Peyer's patch (tissue), 4 donors: Measurements from ENCODE around the gene ARID1A. TPM values are rescaled to one million over a fixed set of nuclear protein-coding genes. Genes with fewer than 3 reads are reported as not detected.

Experiments
- DNase-seq, 3 donors: peaks; one replicate each; pipeline ENCODE4 v3.0.0-alpha.2; 2017 to 2019
- H3K27ac ChIP-seq, 4 donors: fragments of 200-600 bp; sonication (generic); one replicate each; pipeline ENCODE4 v1.5.1; 2016 to 2019
- H3K27me3 ChIP-seq, 2 donors: fragments of 200-600 bp; sonication (generic); one replicate each; pipeline ENCODE4 v1.5.1; 2019
- H3K36me3 ChIP-seq, 3 donors: fragments of 200-600 bp; sonication (generic); one replicate each; pipeline ENCODE4 v1.5.1; 2016 to 2019
- H3K4me1 ChIP-seq, 4 donors: fragments of 200-600 bp; sonication (generic); one replicate each; pipeline ENCODE4 v1.5.1; 2016 to 2019
- H3K4me3 ChIP-seq, 4 donors: fragments of 200-600 bp; sonication (generic); 1 replicate in 3 of 4; 2 replicates in 1 of 4; pipeline ENCODE4 v1.5.1; 2016 to 2019; ENCODE audit warnings: mild to moderate bottlenecking in 1 of 4
- H3K9me3 ChIP-seq, 4 donors: fragments of 200-600 bp; sonication (generic); one replicate each; pipeline ENCODE4 v1.5.1; 2016 to 2019; ENCODE audit warnings: mild to moderate bottlenecking in 1 of 4
- CTCF ChIP-seq, 6 experiments: fragments of 450-650 bp in 4 of 6; fragments of 200-600 bp in 2 of 6; sonication (generic) in 1 of 6; IDR thresholded peaks; one replicate each; pipeline ENCODE4 v1.5.1; 2017 to 2019; ENCODE audit warnings: antibody characterized with exemption in 6 of 6, mild to moderate bottlenecking in 3 of 6, moderate library complexity in 1 of 6
- POLR2A ChIP-seq, 2 donors: fragments of 450-650 bp; IDR thresholded peaks; one replicate each; pipeline ENCODE4 v1.5.1; 2017; ENCODE audit warnings: antibody characterized with exemption in 2 of 2, mild to moderate bottlenecking in 2 of 2, moderate library complexity in 2 of 2
- total RNA-seq, 4 donors: library from RNA; depleted of rRNA; stranded (reverse); fragments of >200 nt; gene quantifications; one replicate each; pipeline ENCODE4 v1.1.0, GENCODE V29; 2016

The ARID1A gene
- total RNA-seq, 4 donors from 2014 or later, result 49.4 to 90.8 (median 66.8) TPM

DNA sequence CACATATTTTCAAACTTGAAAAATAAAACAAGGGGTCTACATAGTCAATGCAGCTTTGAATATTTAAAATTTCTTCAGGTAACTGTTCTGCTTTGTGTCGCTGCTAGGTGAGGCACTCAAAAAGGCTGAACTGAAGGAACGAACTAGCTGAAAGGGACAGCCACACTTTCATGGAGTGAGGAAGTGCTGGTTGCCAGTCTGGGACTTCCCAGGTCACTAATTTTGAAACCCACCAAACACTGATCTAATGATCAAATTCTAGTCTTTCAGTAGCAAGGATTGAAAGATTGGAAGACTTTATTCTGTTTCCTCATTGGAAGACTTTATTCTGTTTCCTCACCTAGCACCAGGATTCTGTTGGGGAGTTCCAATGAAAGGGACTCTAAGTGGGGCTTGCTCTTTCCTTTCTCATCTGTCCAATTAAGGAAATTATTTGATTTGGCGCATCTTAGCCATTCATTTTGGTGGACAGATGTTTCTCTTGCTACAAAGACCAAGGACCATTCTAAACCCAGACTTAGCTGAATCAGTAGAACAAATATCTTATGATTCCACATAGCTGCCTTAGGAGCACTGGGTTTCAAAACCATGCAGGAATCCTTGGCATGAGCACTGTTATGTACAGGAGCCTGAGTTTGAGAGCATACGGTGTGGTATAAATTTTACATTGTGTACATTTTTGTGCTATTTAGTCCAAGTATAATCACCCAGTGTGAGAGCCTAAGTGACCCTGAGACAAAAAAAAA is 10.9 kb upstream of the ARID1A start:
- no peaks in the 10 kb centered on the region for H3K27me3 ChIP-seq
- H3K9me3 ChIP-seq, result no peaks in the 10 kb centered on the region
- no peak overlapping the region for H3K27ac ChIP-seq
- no peaks in the 10 kb centered on the region for H3K4me1 ChIP-seq
- no peak overlapping the region for H3K4me3 ChIP-seq
- TF ChIP-seq CTCF (IDR thresholded peaks at IDR 0.05) (no peak), POLR2A (IDR thresholded peaks at IDR 0.05) (no peak)
- DNase-seq, result no peak
- no peaks in the 10 kb centered on the region for H3K36me3 ChIP-seq

DNA sequence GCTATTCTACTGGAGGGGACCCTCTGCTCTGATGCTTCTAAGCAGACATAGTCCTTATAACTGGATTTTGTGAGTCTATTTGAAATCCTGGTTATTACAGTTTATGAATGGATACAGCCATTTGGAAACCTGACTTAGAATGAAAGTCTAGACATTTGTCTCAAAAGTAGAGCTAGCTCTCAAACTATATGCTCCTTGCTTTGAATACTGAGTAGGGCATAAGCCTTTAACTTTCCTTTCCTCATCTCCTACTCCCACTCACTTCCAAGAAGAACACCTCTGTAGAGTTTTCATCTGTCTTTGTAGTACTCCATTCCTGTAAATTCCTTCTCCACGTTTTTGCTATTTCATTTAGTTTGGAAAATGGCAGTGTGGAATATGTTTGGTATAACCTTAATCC is 9.0 kb upstream of the ARID1A start:
- TF ChIP-seq CTCF (IDR thresholded peaks at IDR 0.05), result no peak
- no peak for TF ChIP-seq POLR2A (IDR thresholded peaks at IDR 0.05)
- Histone ChIP-seq H3K27me3 (no peaks in the 10 kb centered on the region), H3K4me1 (peaks cover 0 to 4% (median 0%) of the 10 kb centered on the region in 4 donors), H3K27ac (no peak overlapping the region), H3K36me3 (no peaks in the 10 kb centered on the region), H3K4me3 (no peak overlapping the region), H3K9me3 (no peaks in the 10 kb centered on the region)
- no peak for DNase-seq

GRCh38 chr1:26689504-26689903 is 6.3 kb upstream of the ARID1A start:
- Histone ChIP-seq H3K9me3 (no peaks in the 10 kb centered on the region), H3K27me3 (no peaks in the 10 kb centered on the region), H3K4me3 (no peak overlapping the region), H3K36me3 (no peaks in the 10 kb centered on the region), H3K4me1 (peaks cover 0 to 20% (median 13%) of the 10 kb centered on the region in 4 donors), H3K27ac (no peak overlapping the region)
- no peak for DNase-seq
- TF ChIP-seq POLR2A (IDR thresholded peaks at IDR 0.05), result no peak
- no peak for TF ChIP-seq CTCF (IDR thresholded peaks at IDR 0.05)

DNA sequence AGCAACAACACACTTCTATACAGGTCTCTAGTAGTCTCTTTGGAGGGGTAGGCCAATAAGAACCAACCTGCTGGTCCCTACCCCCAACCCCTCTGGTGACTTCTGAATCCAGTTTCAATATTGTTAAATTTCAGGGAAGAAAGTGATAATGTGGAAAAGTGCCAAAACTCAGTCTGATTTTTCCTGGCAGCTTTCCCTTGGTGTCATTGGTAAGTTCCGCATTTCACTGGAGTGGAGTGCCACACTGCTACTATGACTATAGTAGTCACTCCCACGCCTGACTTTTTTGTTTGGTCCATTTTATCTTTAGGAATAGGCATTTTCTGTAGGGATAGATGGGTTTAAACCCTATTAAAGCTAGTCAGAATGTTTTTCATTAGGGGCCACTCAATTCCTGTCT is 5.7 kb upstream of the ARID1A start:
- TF ChIP-seq POLR2A (IDR thresholded peaks at IDR 0.05), result no peak
- no peak for TF ChIP-seq CTCF (IDR thresholded peaks at IDR 0.05)
- H3K4me3 ChIP-seq, result no peak overlapping the region
- H3K4me1 ChIP-seq, result peaks cover 0 to 27% (median 16%) of the 10 kb centered on the region in 4 donors
- no peak for DNase-seq
- H3K27ac ChIP-seq, result no peak overlapping the region
- no peaks in the 10 kb centered on the region for H3K27me3 ChIP-seq
- no peaks in the 10 kb centered on the region for H3K9me3 ChIP-seq
- H3K36me3 ChIP-seq, result no peaks in the 10 kb centered on the region

DNA sequence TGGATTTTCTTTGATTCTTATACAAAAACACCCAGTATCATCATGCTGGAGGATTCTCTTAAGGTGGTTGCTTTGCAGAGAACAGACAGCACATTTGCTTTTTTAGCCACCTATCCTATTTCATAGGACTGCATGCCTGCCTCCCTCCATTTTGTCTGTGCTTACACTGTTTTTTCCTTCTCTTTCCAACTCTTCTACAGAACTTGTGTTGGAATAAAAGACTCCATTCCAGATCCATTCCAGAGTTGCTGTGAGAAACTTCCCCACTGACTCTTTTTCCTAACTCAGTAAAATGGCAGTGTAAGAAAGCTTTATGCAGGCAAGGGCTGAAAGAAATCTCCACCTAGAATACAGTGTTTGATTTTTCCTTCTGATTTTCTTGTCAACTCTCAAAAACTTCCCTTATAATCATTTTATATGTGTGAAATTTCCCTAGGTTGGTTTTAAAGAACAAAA is 5.2 kb upstream of the ARID1A start:
- peaks cover 0 to 29% (median 16%) of the 10 kb centered on the region in 4 donors for H3K4me1 ChIP-seq

More for the DNA sequence above, 5.2 kb upstream of the ARID1A start:
- no peaks in the 10 kb centered on the region for H3K27me3 ChIP-seq
- DNase-seq, result no peak
- TF ChIP-seq POLR2A (IDR thresholded peaks at IDR 0.05), result no peak
- TF ChIP-seq CTCF (IDR thresholded peaks at IDR 0.05), result no peak
- no peak overlapping the region for H3K4me3 ChIP-seq
- no peaks in the 10 kb centered on the region for H3K36me3 ChIP-seq
- no peak overlapping the region for H3K27ac ChIP-seq
- no peaks in the 10 kb centered on the region for H3K9me3 ChIP-seq
